ENCODE measurements around the gene MYH1.

- TF ChIP-seq GATA2 (IDR thresholded peaks at IDR 0.05; ENCODE audit: low read depth, low read length) = no peak
- no peak for TF ChIP-seq GATA3 (IDR thresholded peaks at IDR 0.05; ENCODE audit: low read depth, low read length)
Observed at GRCh38 chr17:10457952-10458351, 60.4 kb downstream of the MYH1 start.

All from SH-SY5Y (cell line).